ENCODE measurements around the gene DDX6.
"Not testable (repeated sequence)": the region's sequence is repeated elsewhere in the genome, so short reads cannot be mapped to it uniquely, and the experiment has no call there.

DNA sequence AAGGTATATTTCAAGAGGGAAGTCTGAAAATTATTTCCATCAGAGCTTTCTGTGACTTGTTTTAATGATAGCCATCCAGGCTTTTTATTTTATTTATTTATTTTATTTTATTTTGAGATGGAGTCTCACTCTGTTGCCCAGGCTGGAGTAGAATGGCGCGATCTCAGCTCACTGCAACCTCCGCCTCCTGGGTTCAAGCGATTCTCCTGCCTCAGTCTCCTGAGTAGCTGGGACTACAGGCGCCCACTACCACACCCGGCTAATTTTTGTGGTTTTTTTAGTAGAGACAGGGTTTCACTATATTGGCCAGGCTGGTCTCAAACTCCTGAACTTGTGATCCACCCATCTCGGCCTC lies 29.0 kb upstream of the DDX6 start:
- TF ChIP-seq, protein P1, sequence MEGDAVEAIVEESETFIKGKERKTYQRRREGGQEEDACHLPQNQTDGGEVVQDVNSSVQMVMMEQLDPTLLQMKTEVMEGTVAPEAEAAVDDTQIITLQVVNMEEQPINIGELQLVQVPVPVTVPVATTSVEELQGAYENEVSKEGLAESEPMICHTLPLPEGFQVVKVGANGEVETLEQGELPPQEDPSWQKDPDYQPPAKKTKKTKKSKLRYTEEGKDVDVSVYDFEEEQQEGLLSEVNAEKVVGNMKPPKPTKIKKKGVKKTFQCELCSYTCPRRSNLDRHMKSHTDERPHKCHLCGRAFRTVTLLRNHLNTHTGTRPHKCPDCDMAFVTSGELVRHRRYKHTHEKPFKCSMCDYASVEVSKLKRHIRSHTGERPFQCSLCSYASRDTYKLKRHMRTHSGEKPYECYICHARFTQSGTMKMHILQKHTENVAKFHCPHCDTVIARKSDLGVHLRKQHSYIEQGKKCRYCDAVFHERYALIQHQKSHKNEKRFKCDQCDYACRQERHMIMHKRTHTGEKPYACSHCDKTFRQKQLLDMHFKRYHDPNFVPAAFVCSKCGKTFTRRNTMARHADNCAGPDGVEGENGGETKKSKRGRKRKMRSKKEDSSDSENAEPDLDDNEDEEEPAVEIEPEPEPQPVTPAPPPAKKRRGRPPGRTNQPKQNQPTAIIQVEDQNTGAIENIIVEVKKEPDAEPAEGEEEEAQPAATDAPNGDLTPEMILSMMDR (IDR thresholded peaks at IDR 0.05 in 4 of 5, conservative IDR thresholded peaks at IDR 0.05 in 1 of 5), result not testable (repeated sequence)
- TF ChIP-seq POLR2A (IDR thresholded peaks at IDR 0.05), result not testable (repeated sequence)

Data from gastrocnemius medialis (tissue), 4 donors.